Occipital lobe (tissue), 3 donors: ENCODE data around the gene UPF3B. TPM values are rescaled to one million over a fixed set of nuclear protein-coding genes. Genes with fewer than 3 reads are reported as not detected.
"Not testable (repeated sequence)": the region's sequence is repeated elsewhere in the genome, so short reads cannot be mapped to it uniquely, and the experiment has no call there.

ENCODE experiments used
- DNase-seq: peaks from one replicate; lab custom pipeline; 2025; lab: John Stamatoyannopoulos, UW
- small RNA-seq: library from RNA; depleted of rRNA; stranded (forward); fragments of <200 nt; gene quantifications from one replicate; pipeline ENCODE3, GENCODE V24; 2014
- total RNA-seq: library from RNA; depleted of rRNA; stranded (reverse); fragments of >200 nt; gene quantifications from one replicate; pipeline ENCODE4 v1.2.3, GENCODE V29; 2014

UPF3B gene
- total RNA-seq, 1 donor from 2014 or later = 3.0 TPM

GRCh38 chrX:119824221-119824620 lies 28.5 kb downstream of the UPF3B start:
- DNase-seq = not testable (repeated sequence)

GRCh38 chrX:119821703-119822102 lies 31.1 kb downstream of the UPF3B start:
- not testable (repeated sequence) for DNase-seq

- no peak for DNase-seq
These were observed 35.6 kb downstream of the UPF3B start for GRCh38 chrX:119817130-119817690.

GRCh38 chrX:119816300-119816699 lies 36.5 kb downstream of the UPF3B start:
- DNase-seq = no peak

- DNase-seq = no peak
These were observed 43.5 kb downstream of the UPF3B start for GRCh38 chrX:119809185-119809666.

- not testable (repeated sequence) for DNase-seq
These were observed 44.3 kb downstream of the UPF3B start for GRCh38 chrX:119808461-119808860.

GRCh38 chrX:119802546-119802945 lies 50.2 kb downstream of the UPF3B start:
- no peak for DNase-seq

- no peak for DNase-seq
These were observed 51.2 kb downstream of the UPF3B start for GRCh38 chrX:119801253-119802221.

- peak; percentile 73 for DNase-seq
These were observed 61.1 kb downstream of the UPF3B start, which contains the start of gene RPL39 for GRCh38 chrX:119791437-119792231. TSS of gene RPL39 (minus strand) at chrX:119791630. CDS start at chrX:119791576, 54 bp downstream.

GRCh38 chrX:119790977-119791436 lies 61.8 kb downstream of the UPF3B start:
- no peak for DNase-seq

GRCh38 chrX:119784747-119785446 lies 67.9 kb downstream of the UPF3B start:
- no peak for DNase-seq

Small RNAs within 50 kb of the gene (small RNA-seq; reads per million reads assigned to genes)
- gene SNORA69 = not detected

Other genes with a start within 250 kb of the UPF3B start
- 14.0 TPM for gene NKRF, start 246.5 kb downstream of the UPF3B start, total RNA-seq
- gene SEPTIN6, start 159.8 kb downstream of the UPF3B start, total RNA-seq = 43.0 TPM
- gene SOWAHD, start 94.4 kb downstream of the UPF3B start, total RNA-seq = not detected
- 2,835 TPM for gene RPL39, start 61.3 kb downstream of the UPF3B start, total RNA-seq
- 13.7 TPM for gene RNF113A, start 18.8 kb upstream of the UPF3B start, total RNA-seq
- gene NDUFA1, start 18.9 kb upstream of the UPF3B start, total RNA-seq = 28.1 TPM
- gene AKAP14, start 42.9 kb upstream of the UPF3B start, total RNA-seq = 1.4 TPM
- 8.9 TPM for gene NKAP, start 90.8 kb upstream of the UPF3B start, total RNA-seq
- not detected for gene RHOXF2B, start 224.7 kb upstream of the UPF3B start, total RNA-seq